ENCODE measurements around the gene ZEB2. TPM values are rescaled to one million over a fixed set of nuclear protein-coding genes. Genes with fewer than 3 reads are reported as not detected.

The ZEB2 gene
- total RNA-seq, 2 donors from 2014 or later = 118 to 131 TPM

GRCh38 chr2:144421606-144422510 lies 98.1 kb downstream of the ZEB2 start:
- intact Hi-C loops (cut with DNase I) = no loop called here
- ATAC-seq = no peak
- DNase-seq = no peak

- ATAC-seq (no peak), DNase-seq (no peak)
- intact Hi-C loops (cut with DNase I) = no loop called here
Measured at GRCh38 chr2:144419218-144419617, 100.7 kb downstream of the ZEB2 start.

GRCh38 chr2:144415386-144415785 lies 104.5 kb downstream of the ZEB2 start:
- no peak for ATAC-seq
- DNase-seq = no peak
- intact Hi-C loops (cut with DNase I) = no loop called here

GRCh38 chr2:144414324-144414845 lies 105.5 kb downstream of the ZEB2 start:
- ATAC-seq (peak in 1 of 2 donors; percentile 90), DNase-seq (peak; percentile 35)
- intact Hi-C loops (cut with DNase I) = no loop called here

GRCh38 chr2:144412709-144413108 lies 107.2 kb downstream of the ZEB2 start:
- ATAC-seq = no peak
- DNase-seq = no peak
- intact Hi-C loops (cut with DNase I) = no loop called here

- intact Hi-C loops (cut with DNase I) = no loop called here
- ATAC-seq (peak in 1 of 2 donors; percentile 19), DNase-seq (no peak)
Measured at GRCh38 chr2:144411473-144411872, 108.4 kb downstream of the ZEB2 start.

GRCh38 chr2:144409241-144409640 lies 110.7 kb downstream of the ZEB2 start:
- DNase-seq = no peak
- intact Hi-C loops (cut with DNase I) = no loop called here
- no peak for ATAC-seq

- DNase-seq (no peak), ATAC-seq (no peak)
- intact Hi-C loops (cut with DNase I) = no loop called here
Measured at GRCh38 chr2:144407262-144407661, 112.7 kb downstream of the ZEB2 start.

- intact Hi-C loops (cut with DNase I) = no loop called here
- peak in 1 of 2 donors; percentile 18 for ATAC-seq
Measured at GRCh38 chr2:144405982-144406788, 113.7 kb downstream of the ZEB2 start.

GRCh38 chr2:144405321-144405720 lies 114.6 kb downstream of the ZEB2 start:
- intact Hi-C loops (cut with DNase I) = no loop called here
- DNase-seq (no peak), ATAC-seq (no peak)

More at GRCh38 chr2:144405982-144406788, 113.7 kb downstream of the ZEB2 start:
- DNase-seq = no peak

- DNase-seq (no peak), ATAC-seq (peak in 1 of 2 donors; percentile 10)
- intact Hi-C loops (cut with DNase I) = no loop called here
Measured at GRCh38 chr2:144404586-144405314, 115.2 kb downstream of the ZEB2 start.

GRCh38 chr2:144403933-144404332 lies 116.0 kb downstream of the ZEB2 start:
- ATAC-seq = peak; percentile 81 to 85
- peak; percentile 65 for DNase-seq
- intact Hi-C loops (cut with DNase I) = no loop called here

- DNase-seq (peak; percentile 41), ATAC-seq (peak; percentile 34 to 36)
- intact Hi-C loops (cut with DNase I) = no loop called here
Measured at GRCh38 chr2:144402251-144402650, 117.7 kb downstream of the ZEB2 start.

- intact Hi-C loops (cut with DNase I) = no loop called here
- ATAC-seq (no peak), DNase-seq (no peak)
Measured at GRCh38 chr2:144401036-144401435, 118.9 kb downstream of the ZEB2 start.

GRCh38 chr2:144396318-144396717 lies 123.6 kb downstream of the ZEB2 start:
- ATAC-seq (no peak), DNase-seq (no peak)
- intact Hi-C loops (cut with DNase I) = no loop called here

- ATAC-seq = peak; percentile 66 to 79
- intact Hi-C loops (cut with DNase I) = no loop called here
- DNase-seq = no peak
Measured at GRCh38 chr2:144390424-144391020, 129.4 kb downstream of the ZEB2 start.

GRCh38 chr2:144389930-144390311 lies 130.0 kb downstream of the ZEB2 start:
- no peak for DNase-seq
- peak in 1 of 2 donors; percentile 17 for ATAC-seq
- intact Hi-C loops (cut with DNase I) = no loop called here

- ATAC-seq (peak; percentile 21 to 70), DNase-seq (peak; percentile 32)
- intact Hi-C loops (cut with DNase I) = no loop called here
Measured at GRCh38 chr2:144389151-144389929, 130.6 kb downstream of the ZEB2 start.

Data from left cardiac atrium (tissue), 4 donors.